Cardiac fibroblast (primary cell): ENCODE measurements around the gene CCDC152.
A peak's percentile ranks its signal among the peaks of the same experiment; 100 is the strongest.

Source experiments
- DNase-seq, 2 donors: peaks; one replicate each; pipeline versions ENCODE4 v3.0.0 to v3.0.0-alpha.2; 2010; ENCODE audit warnings: low read depth in 2 of 2
- H3K4me3 ChIP-seq, 2 donors: replicated peaks in 1 of 2; 1 replicate in 1 of 2; 2 replicates in 1 of 2; pipeline ENCODE4 v1.5.1; 2011; ENCODE audit warnings: low read depth in 2 of 2, low read length in 2 of 2, mild to moderate bottlenecking in 2 of 2, moderate library complexity in 1 of 2
- CTCF ChIP-seq: IDR thresholded peaks from one replicate; pipeline ENCODE4 v1.5.1; 2011; ENCODE audit warnings: low read depth, mild to moderate bottlenecking, low read length, inconsistent platforms

The CCDC152 gene

GRCh38 chr5:42759456-42759855, 2.8 kb downstream of the CCDC152 start:
- DNase-seq: peak; percentile 3 to 60
- no peak overlapping the region for H3K4me3 ChIP-seq
- no peak for TF ChIP-seq CTCF

GRCh38 chr5:42760426-42760825, 3.8 kb downstream of the CCDC152 start:
- H3K4me3 ChIP-seq: no peak overlapping the region
- DNase-seq: no peak
- no peak for TF ChIP-seq CTCF

- no peak overlapping the region for H3K4me3 ChIP-seq
- TF ChIP-seq CTCF: no peak
- no peak for DNase-seq
Observed at GRCh38 chr5:42761791-42762190, 5.2 kb downstream of the CCDC152 start.

GRCh38 chr5:42767491-42768105, 11.0 kb downstream of the CCDC152 start:
- TF ChIP-seq CTCF: peak; percentile 35
- peak; percentile 55 to 65 for DNase-seq

GRCh38 chr5:42768106-42768504, 11.5 kb downstream of the CCDC152 start:
- no peak overlapping the region for H3K4me3 ChIP-seq
- TF ChIP-seq CTCF: no peak
- no peak for DNase-seq

More at GRCh38 chr5:42767491-42768105, 11.0 kb downstream of the CCDC152 start:
- no peak overlapping the region for H3K4me3 ChIP-seq

GRCh38 chr5:42770003-42770402, 13.4 kb downstream of the CCDC152 start:
- H3K4me3 ChIP-seq: no peak overlapping the region
- no peak for TF ChIP-seq CTCF
- DNase-seq: no peak
